ENCODE results near the gene OR1J2.

DNA sequence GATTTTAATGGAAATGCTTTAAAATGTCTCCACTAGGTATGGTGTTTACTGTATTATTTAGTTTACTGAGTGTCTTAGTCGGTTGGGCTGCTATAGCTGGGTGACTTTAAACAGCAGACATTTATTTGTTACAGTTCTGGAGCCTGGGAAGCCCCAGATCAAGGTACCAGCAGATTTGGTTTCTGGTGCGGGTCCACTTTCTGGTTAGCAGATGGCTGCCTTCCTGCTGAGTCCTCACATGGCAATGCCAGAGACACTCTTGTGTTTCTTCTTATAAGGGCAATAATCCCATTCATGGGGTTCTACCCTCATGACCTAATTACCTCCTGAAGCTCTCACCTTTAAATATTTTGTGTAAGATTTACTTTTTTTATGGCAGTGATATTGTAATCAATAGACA lies 7.6 kb downstream of the OR1J2 start:
- TF ChIP-seq, protein P1, sequence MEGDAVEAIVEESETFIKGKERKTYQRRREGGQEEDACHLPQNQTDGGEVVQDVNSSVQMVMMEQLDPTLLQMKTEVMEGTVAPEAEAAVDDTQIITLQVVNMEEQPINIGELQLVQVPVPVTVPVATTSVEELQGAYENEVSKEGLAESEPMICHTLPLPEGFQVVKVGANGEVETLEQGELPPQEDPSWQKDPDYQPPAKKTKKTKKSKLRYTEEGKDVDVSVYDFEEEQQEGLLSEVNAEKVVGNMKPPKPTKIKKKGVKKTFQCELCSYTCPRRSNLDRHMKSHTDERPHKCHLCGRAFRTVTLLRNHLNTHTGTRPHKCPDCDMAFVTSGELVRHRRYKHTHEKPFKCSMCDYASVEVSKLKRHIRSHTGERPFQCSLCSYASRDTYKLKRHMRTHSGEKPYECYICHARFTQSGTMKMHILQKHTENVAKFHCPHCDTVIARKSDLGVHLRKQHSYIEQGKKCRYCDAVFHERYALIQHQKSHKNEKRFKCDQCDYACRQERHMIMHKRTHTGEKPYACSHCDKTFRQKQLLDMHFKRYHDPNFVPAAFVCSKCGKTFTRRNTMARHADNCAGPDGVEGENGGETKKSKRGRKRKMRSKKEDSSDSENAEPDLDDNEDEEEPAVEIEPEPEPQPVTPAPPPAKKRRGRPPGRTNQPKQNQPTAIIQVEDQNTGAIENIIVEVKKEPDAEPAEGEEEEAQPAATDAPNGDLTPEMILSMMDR (IDR thresholded peaks at IDR 0.05; ENCODE audit: low read depth, low read length): no peak
- no peak for TF ChIP-seq EZH2phosphoT487 (IDR thresholded peaks at IDR 0.05; ENCODE audit: low read depth)

Data from OCI-LY3 (cell line).